Coronary artery (tissue), 2 donors: ENCODE data around the gene ZNF611.
"Not testable (repeated sequence)": the region's sequence is repeated elsewhere in the genome, so short reads cannot be mapped to it uniquely, and the experiment has no call there.

Experiments used
- DNase-seq: peaks from one replicate; pipeline ENCODE4 v3.0.0-alpha.2; 2017; ENCODE audit warnings: low spot score
- H3K27ac ChIP-seq, 2 donors: fragments of 200-600 bp; sonication (generic); one replicate each; pipeline ENCODE4 v1.5.1; 2016 to 2019
- H3K4me3 ChIP-seq: fragments of 200-600 bp; sonication (generic); 2 replicates; pipeline ENCODE4 v1.5.1; 2016; ENCODE audit warnings: mild to moderate bottlenecking, moderate library complexity
- TF ChIP-seq, protein P1 (sequence below): fragments of 200-600 bp; sonication (generic); IDR thresholded peaks from one replicate; pipeline ENCODE4 v1.5.1; 2019; ENCODE audit warnings: antibody characterized with exemption

ZNF611 gene

GRCh38 chr19:52691215-52691610, 43.6 kb downstream of the ZNF611 start:
- peak overlapping the region; percentile 84 to 97 for H3K27ac ChIP-seq
- DNase-seq, result no peak
- H3K4me3 ChIP-seq, result peak overlapping the region; percentile 79
- TF ChIP-seq, protein P1, sequence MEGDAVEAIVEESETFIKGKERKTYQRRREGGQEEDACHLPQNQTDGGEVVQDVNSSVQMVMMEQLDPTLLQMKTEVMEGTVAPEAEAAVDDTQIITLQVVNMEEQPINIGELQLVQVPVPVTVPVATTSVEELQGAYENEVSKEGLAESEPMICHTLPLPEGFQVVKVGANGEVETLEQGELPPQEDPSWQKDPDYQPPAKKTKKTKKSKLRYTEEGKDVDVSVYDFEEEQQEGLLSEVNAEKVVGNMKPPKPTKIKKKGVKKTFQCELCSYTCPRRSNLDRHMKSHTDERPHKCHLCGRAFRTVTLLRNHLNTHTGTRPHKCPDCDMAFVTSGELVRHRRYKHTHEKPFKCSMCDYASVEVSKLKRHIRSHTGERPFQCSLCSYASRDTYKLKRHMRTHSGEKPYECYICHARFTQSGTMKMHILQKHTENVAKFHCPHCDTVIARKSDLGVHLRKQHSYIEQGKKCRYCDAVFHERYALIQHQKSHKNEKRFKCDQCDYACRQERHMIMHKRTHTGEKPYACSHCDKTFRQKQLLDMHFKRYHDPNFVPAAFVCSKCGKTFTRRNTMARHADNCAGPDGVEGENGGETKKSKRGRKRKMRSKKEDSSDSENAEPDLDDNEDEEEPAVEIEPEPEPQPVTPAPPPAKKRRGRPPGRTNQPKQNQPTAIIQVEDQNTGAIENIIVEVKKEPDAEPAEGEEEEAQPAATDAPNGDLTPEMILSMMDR, result no peak

DNA sequence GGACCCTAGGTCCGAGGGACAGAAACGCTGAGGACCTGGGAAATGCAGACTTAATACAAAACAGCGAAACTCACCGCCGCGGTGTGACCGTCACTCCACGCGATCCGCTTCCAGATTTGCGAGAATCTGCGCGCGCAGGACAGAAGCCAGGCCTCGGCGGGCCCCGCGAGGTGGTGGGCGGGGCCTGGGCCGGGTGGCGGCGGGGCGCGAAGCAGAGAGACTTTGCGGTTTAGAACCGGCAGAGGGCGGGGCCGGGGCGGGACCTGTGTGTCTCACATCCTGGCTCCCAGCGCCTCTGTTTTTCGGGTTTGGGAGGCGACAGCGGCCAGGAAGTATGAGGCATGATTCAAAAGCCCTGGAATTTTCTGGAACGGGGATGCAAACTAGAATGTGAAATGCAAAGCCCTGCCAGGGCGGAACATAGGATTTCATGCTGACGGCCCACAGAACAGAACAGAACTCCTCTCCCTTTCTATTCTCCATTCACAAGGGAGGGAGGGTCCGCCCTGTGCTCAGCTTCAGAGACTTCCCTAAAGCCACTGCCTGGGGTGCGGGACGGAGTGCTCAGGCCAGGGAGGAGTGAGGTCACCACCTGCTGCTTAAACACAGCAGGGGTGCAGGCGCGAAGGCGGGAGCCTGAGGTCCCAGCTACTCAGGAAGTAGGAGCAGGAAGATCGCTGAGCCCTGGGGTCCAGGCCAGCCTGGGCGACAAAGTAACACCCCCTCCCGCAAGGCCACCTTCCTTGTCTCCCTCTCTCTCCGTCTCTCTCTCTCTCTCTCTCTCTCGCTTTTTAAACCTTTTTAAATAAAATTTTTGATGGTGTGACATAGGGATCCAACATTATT, 44.3 kb downstream of the ZNF611 start:
- Histone ChIP-seq H3K4me3 (peak overlapping the region; percentile 79), H3K27ac (peak overlapping the region; percentile 84 to 97)
- peak; percentile 96 for DNase-seq
- TF ChIP-seq, protein P1, result no peak

GRCh38 chr19:52689843-52690368, 44.9 kb downstream of the ZNF611 start:
- Histone ChIP-seq H3K27ac (peak overlapping the region; percentile 84 to 97), H3K4me3 (peak overlapping the region; percentile 79)
- DNase-seq, result peak; percentile 79
- TF ChIP-seq, protein P1, result no peak

- Histone ChIP-seq H3K27ac (peak overlapping the region; percentile 84 to 97), H3K4me3 (peak overlapping the region; percentile 79)
- DNase-seq, result not testable (repeated sequence)
Measured at GRCh38 chr19:52688925-52689796, 45.7 kb downstream of the ZNF611 start.

DNA sequence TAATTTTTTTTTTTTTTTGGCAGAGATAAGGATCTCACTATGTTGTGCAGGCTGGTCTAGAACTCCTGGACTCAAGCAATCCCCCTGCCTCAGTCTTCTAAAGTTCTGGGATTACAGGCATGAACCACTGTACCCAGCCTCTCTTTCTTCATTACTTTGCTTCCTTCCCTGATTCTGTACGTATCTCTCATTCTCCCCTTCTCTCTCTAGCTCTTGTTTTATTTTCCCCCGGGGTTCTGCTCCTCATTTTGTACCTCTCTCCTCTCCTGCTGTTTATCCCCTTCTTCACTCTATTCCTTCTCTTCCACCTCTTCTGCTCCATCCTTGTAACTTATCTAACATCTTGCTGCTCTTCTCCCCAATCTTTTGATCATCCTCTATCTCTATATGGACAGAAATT, 46.5 kb downstream of the ZNF611 start:
- no peak overlapping the region for H3K27ac ChIP-seq
- DNase-seq, result no peak
- TF ChIP-seq, protein P1, result no peak
- H3K4me3 ChIP-seq, result no peak overlapping the region

DNA sequence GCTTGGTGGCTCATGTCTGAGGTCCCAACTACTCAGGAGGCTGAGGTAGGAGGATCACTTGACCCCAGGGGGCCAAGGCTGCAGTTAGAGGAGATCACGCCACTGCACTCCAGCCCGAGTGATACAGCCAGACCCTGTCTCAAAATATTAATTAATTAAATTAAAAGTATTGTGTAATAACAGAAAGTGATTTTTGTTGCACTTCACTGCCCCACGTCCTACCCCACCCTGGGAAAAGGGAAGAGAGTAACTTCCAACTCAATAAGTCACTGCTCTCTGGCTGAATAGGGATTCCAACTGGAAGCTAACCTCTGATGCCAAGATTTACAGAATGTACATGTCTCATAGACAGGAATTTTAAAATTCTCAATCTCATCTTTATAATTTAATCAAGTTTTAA, 47.2 kb downstream of the ZNF611 start:
- DNase-seq, result no peak
- Histone ChIP-seq H3K27ac (no peak overlapping the region), H3K4me3 (no peak overlapping the region)
- TF ChIP-seq, protein P1, result no peak

DNA sequence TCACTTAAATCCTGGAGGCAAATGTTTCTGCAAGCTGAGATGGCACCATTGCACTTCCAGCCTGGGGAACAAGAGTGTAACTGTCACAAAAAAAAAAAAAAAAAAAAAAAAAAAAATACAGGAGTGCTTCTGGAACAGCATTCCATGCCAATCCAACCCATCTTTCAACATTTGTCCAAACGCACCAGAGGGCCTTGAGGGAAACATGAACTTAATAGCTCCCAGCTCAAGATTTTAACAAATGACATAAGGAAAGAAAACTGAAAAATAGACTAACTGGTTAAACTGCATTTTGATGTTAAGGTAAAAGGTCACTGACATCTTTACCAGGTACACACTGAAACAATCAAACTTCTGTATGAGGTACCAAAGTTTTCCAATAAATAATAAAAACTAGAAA, 49.0 kb downstream of the ZNF611 start:
- Histone ChIP-seq H3K27ac (no peak overlapping the region), H3K4me3 (no peak overlapping the region)
- no peak for DNase-seq

DNA sequence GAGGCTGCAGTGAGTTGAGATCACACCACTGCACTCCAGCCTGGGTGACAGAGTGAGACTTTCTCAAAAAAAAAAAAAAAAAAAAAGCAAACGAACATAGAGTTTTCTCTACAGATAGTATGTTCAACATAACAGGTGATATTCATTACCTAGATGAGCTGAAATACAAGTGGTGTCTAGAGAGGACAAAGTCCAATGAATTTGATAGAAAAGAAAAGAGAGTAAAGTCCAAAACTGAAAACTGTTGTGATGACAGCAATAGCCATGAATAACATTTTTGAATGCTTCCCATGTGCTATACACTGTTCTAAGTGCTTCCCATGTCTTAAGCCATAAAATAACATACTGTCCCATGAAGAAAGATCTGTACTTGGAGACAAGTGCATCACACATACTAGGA, 53.6 kb downstream of the ZNF611 start:
- not testable (repeated sequence) for DNase-seq, H3K27ac ChIP-seq, H3K4me3 ChIP-seq

More for the DNA sequence above, 49.0 kb downstream of the ZNF611 start:
- TF ChIP-seq, protein P1, result no peak
